NOMO-1 treated with dmso at 0.1 percent for 144 hours (cell line): ENCODE measurements around the gene PSME3IP1.

Source experiments
- DNase-seq: peaks from one replicate; lab custom pipeline; 2025; ENCODE audit not compliant: unreplicated experiment; lab: John Stamatoyannopoulos, UW

PSME3IP1 gene

GRCh38 chr16:57146040-57146647 lies 39.7 kb downstream of the PSME3IP1 start:
- DNase-seq: no peak

- DNase-seq: no peak
Observed at GRCh38 chr16:57145046-57146021, 40.5 kb downstream of the PSME3IP1 start.

- no peak for DNase-seq
Observed at GRCh38 chr16:57144027-57144426, 41.8 kb downstream of the PSME3IP1 start.

- no peak for DNase-seq
Observed at GRCh38 chr16:57143149-57143921, 42.5 kb downstream of the PSME3IP1 start.

- DNase-seq: no peak
Observed at GRCh38 chr16:57141822-57142631, 43.8 kb downstream of the PSME3IP1 start.

GRCh38 chr16:57140931-57141668 lies 44.7 kb downstream of the PSME3IP1 start:
- DNase-seq: no peak

DNA sequence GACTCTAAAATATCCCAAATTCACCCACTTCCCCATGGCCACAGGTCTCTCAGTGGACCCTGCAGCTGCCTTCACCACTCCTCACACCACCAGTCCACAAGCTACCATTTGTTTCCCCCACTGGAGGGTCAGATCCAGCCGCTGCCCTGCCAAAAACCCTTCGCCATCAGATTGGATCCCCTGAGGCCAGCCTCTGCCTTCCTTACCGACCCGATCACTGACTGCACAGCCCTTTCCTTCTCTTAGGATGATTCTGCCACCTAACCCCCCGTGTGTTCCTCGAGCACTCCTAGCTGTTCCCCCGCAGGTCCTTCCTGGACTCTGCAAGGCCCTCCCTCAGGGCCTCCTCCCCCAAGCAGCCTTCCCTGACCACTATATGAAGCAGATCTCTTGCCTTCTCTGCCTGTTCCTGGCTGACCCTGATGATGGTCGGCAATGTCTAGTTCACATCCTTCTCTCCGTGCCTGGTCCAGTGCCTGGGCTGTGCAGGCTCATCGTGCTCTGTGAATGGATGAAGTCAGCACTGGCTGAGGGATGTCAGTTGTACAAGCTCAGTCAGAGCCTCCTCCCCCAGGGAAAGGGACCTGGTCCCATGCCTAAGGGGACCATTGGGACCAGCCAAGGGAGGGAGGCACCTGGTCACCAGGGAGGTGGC lies 47.4 kb downstream of the PSME3IP1 start:
- no peak for DNase-seq

- no peak for DNase-seq
Observed at GRCh38 chr16:57137566-57138273, 48.1 kb downstream of the PSME3IP1 start.

- DNase-seq: no peak
Observed at GRCh38 chr16:57137043-57137442, 48.8 kb downstream of the PSME3IP1 start.

- no peak for DNase-seq
Observed at GRCh38 chr16:57134982-57135381, 50.9 kb downstream of the PSME3IP1 start.

GRCh38 chr16:57133886-57134285 lies 52.0 kb downstream of the PSME3IP1 start:
- DNase-seq: no peak

GRCh38 chr16:57133031-57133430 lies 52.8 kb downstream of the PSME3IP1 start:
- no peak for DNase-seq

- no peak for DNase-seq
Observed at GRCh38 chr16:57132470-57132869, 53.4 kb downstream of the PSME3IP1 start.

GRCh38 chr16:57131351-57131970 lies 54.4 kb downstream of the PSME3IP1 start:
- DNase-seq: no peak

GRCh38 chr16:57130950-57131321 lies 54.9 kb downstream of the PSME3IP1 start:
- DNase-seq: no peak

- DNase-seq: no peak
Observed at GRCh38 chr16:57128771-57129389, 57.0 kb downstream of the PSME3IP1 start.

DNA sequence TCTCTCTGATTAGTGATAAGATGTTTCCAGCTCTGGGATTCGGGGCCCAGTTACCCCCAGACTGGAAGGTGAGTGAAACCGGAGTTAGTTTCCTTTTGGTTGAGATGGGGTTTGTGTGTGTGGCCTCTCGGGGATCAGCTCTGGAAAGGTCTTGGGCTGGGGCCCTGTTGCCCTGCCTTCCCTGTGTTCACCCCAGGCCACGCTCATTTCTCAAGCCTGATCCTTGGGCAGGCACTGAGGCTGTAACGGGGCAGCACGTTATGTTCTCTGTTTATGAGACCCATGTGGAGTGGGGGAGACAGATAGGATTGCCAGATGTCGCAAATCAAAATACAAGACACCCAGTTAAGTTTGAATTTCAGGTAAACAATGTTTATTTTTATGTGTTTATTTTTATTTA lies 58.0 kb downstream of the PSME3IP1 start:
- DNase-seq: no peak
